Uterus (tissue), 2 donors: ENCODE results near the gene RNF225.

ENCODE experiments used
- CTCF ChIP-seq, 4 experiments: fragments of 200-600 bp in 2 of 4; fragments of 450-650 bp in 2 of 4; sonication (generic) in 2 of 4; IDR thresholded peaks; one replicate each; pipeline ENCODE4 v1.5.1; 2016 to 2019; ENCODE audit warnings: antibody characterized with exemption in 4 of 4, mild to moderate bottlenecking in 2 of 4, moderate library complexity in 1 of 4
- POLR2A ChIP-seq, 2 donors: fragments of 450-650 bp; IDR thresholded peaks; one replicate each; pipeline ENCODE4 v1.6.1; 2016; ENCODE audit warnings: antibody characterized with exemption in 2 of 2, mild to moderate bottlenecking in 1 of 2, moderate library complexity in 1 of 2

- TF ChIP-seq POLR2A (IDR thresholded peaks at IDR 0.05) (no peak), CTCF (IDR thresholded peaks at IDR 0.05) (no peak)
Observed at GRCh38 chr19:58395220-58395978, at the start of gene RNF225.
